Endothelial cell of umbilical vein (primary cell): Measurements from ENCODE around the gene RAMAC. TPM values are rescaled to one million over a fixed set of nuclear protein-coding genes. Genes with fewer than 3 reads are reported as not detected.

Source experiments
- BruUV-seq: library from RNA; stranded (reverse); fragments of 400-500 nt; replicated peaks from 2 replicates; lab custom pipeline; 2021; lab: Mats Ljungman, UMichigan
- CTCF ChIA-PET: fragments of 300-600, 350-600 bp; sonication (Branson Sonifier 250); formaldehyde crosslinking; loops from one replicate; lab custom pipeline; 2021; ENCODE audit warnings: antibody characterized with exemption, inconsistent platforms; lab: Charles Lee
- POLR2A ChIA-PET: fragments of 300-600, 350-600 bp; sonication (Branson Sonifier 250); formaldehyde crosslinking; loops from one replicate; lab custom pipeline; 2021; ENCODE audit warnings: antibody characterized with exemption, inconsistent platforms; lab: Charles Lee
- DNase-seq: peaks from one replicate; pipeline ENCODE4 v3.0.0-alpha.2; 2011; ENCODE audit warnings: low read depth, low spot score
- FAIRE-seq: peaks from 2 replicates; lab custom pipeline; 2011; peaks lifted over from hg19 to GRCh38; lab: Jason Lieb, UNC
- H2AFZ ChIP-seq: 2 replicates; pipeline ENCODE4 v1.6.0; 2012; ENCODE audit warnings: low read depth, low read length, control low read depth, inconsistent platforms
- H3K27ac ChIP-seq: 2 replicates; pipeline ENCODE4 v1.5.1; 2011; ENCODE audit warnings: low read depth, mild to moderate bottlenecking, control low read depth, low read length, moderate library complexity; ENCODE audit not compliant: insufficient read depth
- H3K27me3 ChIP-seq, 2 experiments: 2 replicates each; pipeline versions ENCODE4 v1.6.0 to v1.6.1; 2011; ENCODE audit warnings: low read length in 2 of 2, mixed read lengths in 1 of 2; ENCODE audit not compliant: control insufficient read depth in 2 of 2, insufficient read depth in 2 of 2
- H3K36me3 ChIP-seq, 2 experiments: 2 replicates in 1 of 2; 3 replicates in 1 of 2; pipeline ENCODE4 v1.5.1; 2011; ENCODE audit warnings: low read length in 2 of 2, mild to moderate bottlenecking in 1 of 2, moderate library complexity in 1 of 2; ENCODE audit not compliant: control insufficient read depth in 2 of 2, insufficient read depth in 2 of 2; ENCODE audit errors: extremely low read depth in 1 of 2
- H3K4me1 ChIP-seq: 3 replicates; pipeline ENCODE4 v1.5.1; 2011; ENCODE audit warnings: mild to moderate bottlenecking, low read length; ENCODE audit not compliant: control insufficient read depth, insufficient read depth; ENCODE audit errors: extremely low read depth
- H3K4me2 ChIP-seq: 2 replicates; pipeline ENCODE4 v1.6.1; 2011; ENCODE audit warnings: low read length, control low read depth, mixed read lengths; ENCODE audit not compliant: insufficient read depth
- H3K4me3 ChIP-seq, 3 experiments: fragments of 200-600 bp in 1 of 3; sonication (generic), shearing (Covaris generic) in 1 of 3; replicated peaks in 1 of 3; 2 replicates each; pipeline ENCODE4 v1.5.1; 2011 to 2016; ENCODE audit warnings: control low read depth in 3 of 3, low read length in 3 of 3, mild to moderate bottlenecking in 2 of 3, inconsistent platforms in 1 of 3, low read depth in 1 of 3, moderate library complexity in 1 of 3; ENCODE audit not compliant: insufficient read depth in 1 of 3
- H3K79me2 ChIP-seq: 2 replicates; pipeline ENCODE4 v1.6.0; 2012; ENCODE audit warnings: low read length, inconsistent platforms; ENCODE audit not compliant: control insufficient read depth, insufficient read depth
- H3K9ac ChIP-seq: replicated peaks from 2 replicates; pipeline ENCODE3; 2011; ENCODE audit warnings: low read length, control low read depth; ENCODE audit not compliant: insufficient read depth; ENCODE audit errors: extremely low read depth
- H3K9me1 ChIP-seq: replicated peaks from 3 replicates; pipeline ENCODE4 v1.6.0; 2011; ENCODE audit warnings: mild to moderate bottlenecking, low read length; ENCODE audit not compliant: control insufficient read depth, insufficient read depth; ENCODE audit errors: extremely low read depth
- H3K9me3 ChIP-seq: replicated peaks from 2 replicates; pipeline ENCODE4 v1.5.1; 2012; ENCODE audit warnings: low read length, inconsistent platforms; ENCODE audit not compliant: control insufficient read depth, insufficient read depth
- H4K20me1 ChIP-seq: replicated peaks from 2 replicates; pipeline ENCODE3; 2011; ENCODE audit warnings: mild to moderate bottlenecking, low read length; ENCODE audit not compliant: control insufficient read depth, insufficient read depth; ENCODE audit errors: extremely low read depth
- CTCF ChIP-seq, 2 donors: IDR thresholded peaks; 1 replicate in 1 of 2; 2 replicates in 1 of 2; pipeline ENCODE4 v1.5.1; 2011; ENCODE audit warnings: low read length in 2 of 2, mild to moderate bottlenecking in 2 of 2, moderate library complexity in 2 of 2, control low read depth in 1 of 2, inconsistent platforms in 1 of 2, low read depth in 1 of 2; ENCODE audit not compliant: insufficient read depth in 1 of 2; ENCODE audit errors: extremely low read depth in 1 of 2
- EZH2 ChIP-seq: IDR thresholded peaks from 2 replicates; pipeline ENCODE4 v1.6.1; 2012; ENCODE audit warnings: borderline replicate concordance, low read depth, mild to moderate bottlenecking, moderate library complexity, low read length, inconsistent platforms; ENCODE audit not compliant: severe bottlenecking
- FOS ChIP-seq: IDR thresholded peaks from 2 replicates; pipeline ENCODE4 v1.6.1; 2011; ENCODE audit warnings: mild to moderate bottlenecking, low read length, moderate library complexity, borderline replicate concordance; ENCODE audit not compliant: insufficient read depth
- JUN ChIP-seq: IDR thresholded peaks from 2 replicates; pipeline ENCODE4 v1.6.1; 2011; ENCODE audit warnings: borderline replicate concordance, low read depth; ENCODE audit not compliant: insufficient read length, insufficient read depth
- MYC ChIP-seq: IDR thresholded peaks from one replicate; pipeline ENCODE4 v1.6.1; 2011; ENCODE audit warnings: mild to moderate bottlenecking, low read depth, low read length
- POLR2A ChIP-seq: IDR thresholded peaks from 2 replicates; pipeline ENCODE4 v1.6.1; 2012; ENCODE audit warnings: low read depth, mild to moderate bottlenecking, control low read depth, low read length
- POLR2AphosphoS5 ChIP-seq: IDR thresholded peaks from 2 replicates; pipeline ENCODE4 v1.6.1; 2012; ENCODE audit warnings: low read depth, mild to moderate bottlenecking, control low read depth, low read length, moderate library complexity; ENCODE audit not compliant: insufficient read depth
- dilution Hi-C: fragments of 300-500 bp; cut with MboI; formaldehyde crosslinking; loops from one replicate; pipeline ENCODE4 v1.15.0; 2019; ENCODE audit warnings: low sequenced_read_pairs; ENCODE audit not compliant: extremely low pct_ligation_motif_present
- intact Hi-C: fragments of 100-400 bp; cut with micrococcal nuclease; formaldehyde crosslinking; loops from one replicate; pipeline ENCODE4 v1.10.0; 2022
- polyA plus RNA-seq, 4 experiments: library from polyadenylated mRNA; depleted of rRNA in 3 of 4; stranded (reverse) in 3 of 4; unstranded in 1 of 4; fragments of >200 nt; gene quantifications; 2 replicates each; pipeline versions ENCODE4 v1.2.1 to v1.2.3, GENCODE V29; 2011 to 2012; ENCODE audit warnings: missing spikeins in 1 of 4
- total RNA-seq: library from RNA; stranded (reverse); gene quantifications from 2 replicates; pipeline ENCODE4 v1.2.3, GENCODE V29; 2021
- TF ChIP-seq, protein P1 (sequence below): IDR thresholded peaks from 2 replicates; pipeline ENCODE4 v1.6.1; 2011; ENCODE audit not compliant: insufficient read depth, insufficient read length

The RAMAC gene
- total and polyA plus RNA-seq, 2 donors (not counting 3 experiments of a cell fraction or from before 2014, with no cell fraction given), result 12.5 to 14.1 TPM

DNA sequence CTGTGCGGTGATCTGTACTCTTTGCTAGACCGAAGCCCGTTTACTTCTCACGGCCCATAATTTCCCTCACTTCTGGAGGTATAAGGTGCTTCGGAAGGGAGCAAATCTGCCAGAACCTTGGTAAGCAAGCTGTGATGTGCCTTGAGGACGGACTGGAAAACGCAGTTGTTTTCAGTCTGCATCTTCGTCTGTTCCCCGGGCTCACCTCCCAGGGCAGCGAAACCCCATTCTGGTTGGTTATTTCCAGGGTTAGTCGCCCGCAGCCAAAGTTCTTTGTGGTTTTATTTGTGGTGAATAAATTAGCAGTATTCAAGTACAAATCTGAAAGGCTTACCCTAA is 401 bp downstream of the RAMAC start:
- Histone ChIP-seq H3K27me3 (no peaks in the 10 kb centered on the region), H3K4me3 (peak overlapping the region; percentile 65 to 88 (median 87)), H3K9ac (peak overlapping the region; percentile 78), H3K4me2 (peak overlapping the region; percentile 71), H2AFZ (peak overlapping the region; percentile 96), H3K79me2 (peaks cover 8% of the 10 kb centered on the region), H3K9me3 (no peaks in the 10 kb centered on the region), H3K9me1 (no peaks in the 10 kb centered on the region), H3K36me3 (no peaks in the 10 kb centered on the region), H3K27ac (peak overlapping the region; percentile 28), H4K20me1 (no peaks in the 10 kb centered on the region), H3K4me1 (peaks cover 4% of the 10 kb centered on the region)
- intact Hi-C loops (loop anchor here (1.0 to 5.0 kb wide), 4 partner anchors 137 to 444 kb away; partner anchors contain the start of gene RPS17), dilution Hi-C loops (no loop called here)
- POLR2A ChIA-PET, result interaction anchor here (1.0 kb wide), 1 partner anchor 25 kb away, joined by 3 read pairs; the partner anchor contains the start of gene C15orf40
- FAIRE-seq, result no peak
- CTCF ChIA-PET, result interaction anchor here (0.6 to 1.6 kb wide), 5 partner anchors 15 to 456 kb away, joined by 3 to 8 read pairs (median 3); no protein-coding TSS in a partner anchor
- TSS peak; percentile 76 for BruUV-seq
- DNase-seq, result no peak
- TF ChIP-seq POLR2A (no peak), MYC (no peak), CTCF (IDR thresholded peaks at IDR 0.05; ENCODE audit: extremely low read depth in 1 of 2, insufficient read depth in 1 of 2, low read depth in 1 of 2, low read length in 2 of 2) (no peak), JUN (no peak), FOS (no peak), EZH2 (no peak), POLR2AphosphoS5 (no peak)
- TF ChIP-seq, protein P1, sequence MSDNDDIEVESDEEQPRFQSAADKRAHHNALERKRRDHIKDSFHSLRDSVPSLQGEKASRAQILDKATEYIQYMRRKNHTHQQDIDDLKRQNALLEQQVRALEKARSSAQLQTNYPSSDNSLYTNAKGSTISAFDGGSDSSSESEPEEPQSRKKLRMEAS, result no peak
